HL-60 (cell line): ENCODE results near the gene WNT2.

ENCODE experiments used
- DNase-seq, 2 experiments: peaks; one replicate each; pipeline ENCODE4 v3.0.0-alpha.2; 2010 to 2020; ENCODE audit warnings: low read depth in 1 of 2, low spot score in 1 of 2
- H3K27ac ChIP-seq: fragments of 250-450 bp; sonication (Bioruptor Pico); replicated peaks from 2 replicates; pipeline ENCODE4 v1.5.1; 2020; ENCODE audit warnings: mild to moderate bottlenecking, moderate library complexity
- H3K27me3 ChIP-seq: fragments of 250-450 bp; sonication (Bioruptor Pico); 2 replicates; pipeline ENCODE4 v1.5.1; 2021; ENCODE audit warnings: mild to moderate bottlenecking, moderate library complexity; ENCODE audit not compliant: insufficient read depth, poor library complexity, severe bottlenecking
- H3K4me3 ChIP-seq: replicated peaks from 2 replicates; pipeline ENCODE4 v1.5.1; 2011; ENCODE audit warnings: mild to moderate bottlenecking, control low read depth, low read length; ENCODE audit not compliant: insufficient read depth
- GABPA ChIP-seq: IDR thresholded peaks from 2 replicates; pipeline ENCODE4 v1.6.1; 2012; ENCODE audit warnings: low read depth
- POLR2AphosphoS5 ChIP-seq: IDR thresholded peaks from 2 replicates; pipeline ENCODE4 v1.6.1; 2012; ENCODE audit warnings: low read depth
- REST ChIP-seq: IDR thresholded peaks from 2 replicates; pipeline ENCODE4 v1.6.1; 2012; ENCODE audit warnings: low read depth; ENCODE audit not compliant: insufficient replicate concordance
- SPI1 ChIP-seq: IDR thresholded peaks from 2 replicates; pipeline ENCODE4 v1.6.1; 2012; ENCODE audit warnings: low read depth, mild to moderate bottlenecking, borderline replicate concordance
- TF ChIP-seq, protein P1 (sequence below): IDR thresholded peaks from one replicate; pipeline ENCODE4 v1.5.1; 2011; ENCODE audit warnings: low read length, control low read depth, inconsistent platforms; ENCODE audit not compliant: insufficient read depth

WNT2 gene

DNA sequence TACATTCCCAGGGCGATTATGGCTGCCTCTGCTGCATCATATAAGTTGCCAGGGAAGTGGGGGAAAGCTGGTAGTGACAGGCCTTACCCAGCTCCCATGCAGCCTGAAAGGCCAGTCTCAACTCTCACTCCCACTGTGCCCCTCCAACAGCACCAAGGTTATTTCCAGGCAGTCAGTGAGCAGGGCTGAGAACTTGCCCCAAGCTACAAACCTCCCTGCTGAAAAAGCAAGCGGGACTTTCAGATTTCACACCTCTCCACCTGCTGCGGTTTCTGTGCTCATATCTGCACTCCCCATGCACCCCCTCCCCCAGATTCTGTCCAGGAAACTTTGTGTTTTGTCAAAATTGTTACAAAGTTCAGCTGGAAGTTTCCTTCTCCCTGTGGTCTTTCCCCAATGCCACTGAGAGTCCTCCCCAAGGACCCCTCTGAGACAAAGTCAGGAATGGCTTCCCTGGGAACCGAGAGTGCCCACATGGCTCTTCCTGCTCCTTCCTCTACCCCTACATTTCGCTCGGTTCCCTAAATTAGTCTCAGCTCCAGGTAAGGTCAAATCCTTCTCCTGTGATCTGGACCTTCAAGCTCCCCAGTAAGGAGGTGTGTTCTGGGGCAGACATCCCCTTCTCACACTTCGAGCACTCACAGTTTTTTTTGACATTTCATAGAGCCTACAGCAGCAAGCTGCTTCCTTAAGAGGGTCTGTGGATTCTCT lies 25.3 kb upstream of the WNT2 start:
- Histone ChIP-seq H3K27me3 (no peaks in the 10 kb centered on the region), H3K27ac (no peak overlapping the region), H3K4me3 (no peak overlapping the region)
- TF ChIP-seq SPI1: no peak
- no peak for TF ChIP-seq GABPA
- no peak for TF ChIP-seq REST
- TF ChIP-seq, protein P1, sequence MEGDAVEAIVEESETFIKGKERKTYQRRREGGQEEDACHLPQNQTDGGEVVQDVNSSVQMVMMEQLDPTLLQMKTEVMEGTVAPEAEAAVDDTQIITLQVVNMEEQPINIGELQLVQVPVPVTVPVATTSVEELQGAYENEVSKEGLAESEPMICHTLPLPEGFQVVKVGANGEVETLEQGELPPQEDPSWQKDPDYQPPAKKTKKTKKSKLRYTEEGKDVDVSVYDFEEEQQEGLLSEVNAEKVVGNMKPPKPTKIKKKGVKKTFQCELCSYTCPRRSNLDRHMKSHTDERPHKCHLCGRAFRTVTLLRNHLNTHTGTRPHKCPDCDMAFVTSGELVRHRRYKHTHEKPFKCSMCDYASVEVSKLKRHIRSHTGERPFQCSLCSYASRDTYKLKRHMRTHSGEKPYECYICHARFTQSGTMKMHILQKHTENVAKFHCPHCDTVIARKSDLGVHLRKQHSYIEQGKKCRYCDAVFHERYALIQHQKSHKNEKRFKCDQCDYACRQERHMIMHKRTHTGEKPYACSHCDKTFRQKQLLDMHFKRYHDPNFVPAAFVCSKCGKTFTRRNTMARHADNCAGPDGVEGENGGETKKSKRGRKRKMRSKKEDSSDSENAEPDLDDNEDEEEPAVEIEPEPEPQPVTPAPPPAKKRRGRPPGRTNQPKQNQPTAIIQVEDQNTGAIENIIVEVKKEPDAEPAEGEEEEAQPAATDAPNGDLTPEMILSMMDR: no peak
- TF ChIP-seq POLR2AphosphoS5: no peak
- DNase-seq: no peak

DNA sequence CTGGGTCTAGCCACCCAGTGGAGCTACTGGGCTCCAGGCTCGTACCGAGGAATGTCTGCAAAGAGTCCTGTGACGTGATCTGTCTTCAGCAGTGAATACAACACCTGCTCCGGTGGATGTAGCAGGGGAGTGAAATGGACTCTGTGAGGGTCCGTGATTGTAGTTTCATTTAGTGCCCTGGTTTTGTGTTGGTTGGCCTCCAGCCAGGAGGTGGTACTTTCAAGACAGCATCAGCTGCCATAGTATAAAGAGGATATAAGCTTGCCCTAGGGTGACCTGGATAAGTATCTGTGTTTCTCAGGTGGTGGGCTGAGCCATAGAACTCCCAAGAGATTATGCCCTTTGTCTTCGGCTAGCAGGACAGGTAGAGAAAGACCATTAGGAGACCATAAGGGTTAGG lies 24.6 kb upstream of the WNT2 start:
- Histone ChIP-seq H3K27me3 (no peaks in the 10 kb centered on the region), H3K27ac (no peak overlapping the region), H3K4me3 (no peak overlapping the region)
- DNase-seq: no peak
- TF ChIP-seq POLR2AphosphoS5 (no peak), GABPA (no peak), REST (no peak), SPI1 (no peak)
- TF ChIP-seq, protein P1: no peak

- no peaks in the 10 kb centered on the region for H3K27me3 ChIP-seq
- TF ChIP-seq, protein P1: no peak
- no peak for TF ChIP-seq POLR2AphosphoS5
- TF ChIP-seq SPI1: no peak
- TF ChIP-seq GABPA: no peak
- no peak for TF ChIP-seq REST
- no peak overlapping the region for H3K4me3 ChIP-seq
- DNase-seq: no peak
- H3K27ac ChIP-seq: no peak overlapping the region
Measured at GRCh38 chr7:117346161-117346560, 23.3 kb upstream of the WNT2 start.
